Motor neuron (in vitro differentiated cells): Measurements from ENCODE around the gene ZCCHC7. TPM values are rescaled to one million over a fixed set of nuclear protein-coding genes. Genes with fewer than 3 reads are reported as not detected.
"Not testable (repeated sequence)": the region's sequence is repeated elsewhere in the genome, so short reads cannot be mapped to it uniquely, and the experiment has no call there.

Source experiments
- ATAC-seq, 8 experiments: fragments of 200-7000 bp; cut with Tn5 transposase; replicated peaks in 6 of 8; 2 replicates each; pipeline ENCODE4 v1.8.0; 2021; ENCODE audit warnings: mild to moderate bottlenecking in 8 of 8, moderate library complexity in 8 of 8
- H3K27ac ChIP-seq, 2 donors: fragments of 250-450 bp; sonication (Bioruptor Pico); 2 replicates each; pipeline ENCODE4 v1.9.0; 2021; ENCODE audit warnings: antibody characterized with exemption in 2 of 2, mild to moderate bottlenecking in 2 of 2, moderate library complexity in 1 of 2
- H3K4me1 ChIP-seq, 2 donors: fragments of 250-450 bp; sonication (Bioruptor Pico); replicated peaks in 1 of 2; 2 replicates each; pipeline ENCODE4 v1.6.1; 2021; ENCODE audit warnings: antibody characterized with exemption in 2 of 2, mild to moderate bottlenecking in 2 of 2, moderate library complexity in 1 of 2
- H3K4me3 ChIP-seq, 5 donors: fragments of 250-450 bp; sonication (Bioruptor Pico); 2 replicates each; pipeline ENCODE4 v1.9.0; 2021; ENCODE audit warnings: antibody characterized with exemption in 5 of 5, mild to moderate bottlenecking in 5 of 5, moderate library complexity in 4 of 5
- WGBS, 10 experiments: fragments of 450-650 bp; shearing (Covaris generic); methylation state at CpG; one replicate each; pipeline ENCODE4 v1.0.0; 2022; 5-methylcytosine and 5-hydroxymethylcytosine counted together
- in situ Hi-C, 9 experiments: fragments of 400-800 bp; cut with MboI; loops; one replicate each; pipeline ENCODE4 v1.15.0; 2021; ENCODE audit warnings: low sequenced_read_pairs in 9 of 9, low pct_unique_long_range_greater_than_20kb in 2 of 9; ENCODE audit not compliant: unreplicated experiment in 9 of 9
- total RNA-seq, 8 experiments: library from RNA; unstranded; fragments of 300-600 nt; gene quantifications; 2 replicates each; pipeline versions ENCODE4 v1.2.3 to v1.2.4, GENCODE V29; 2022

Gene ZCCHC7
- total RNA-seq, 8 experiments from 2014 or later: 17.2 to 48.3 (median 25.3) TPM

DNA sequence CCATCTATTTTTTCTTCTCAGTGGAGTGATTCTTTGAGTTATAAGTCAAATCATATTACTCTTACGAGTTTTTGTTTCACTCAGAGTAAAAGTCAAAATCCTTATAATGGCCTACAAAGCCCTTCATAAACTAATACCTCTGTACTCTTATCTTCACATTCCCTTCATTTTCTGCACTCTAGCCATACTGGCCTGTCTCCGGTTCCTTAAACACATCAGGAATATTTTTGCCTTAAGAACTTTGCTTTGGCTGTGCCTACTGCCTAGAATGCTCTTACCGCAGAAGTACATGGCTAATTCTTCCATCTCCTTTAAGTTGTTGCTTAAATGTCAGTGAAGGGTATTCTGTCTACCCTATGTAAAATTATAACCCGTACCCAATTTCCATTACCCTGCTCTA, 169.3 kb downstream of the ZCCHC7 start:
- H3K4me3 ChIP-seq: no peak overlapping the region
- H3K27ac ChIP-seq: no peak overlapping the region
- no peak for ATAC-seq
- WGBS, 10 experiments: 87 to 100% (median 98%) methylated on average over 1 to 4 of the region's 4 CpGs
- in situ Hi-C loops: no loop called here
- H3K4me1 ChIP-seq: peaks cover 15 to 23% of the 10 kb centered on the region in 2 donors

DNA sequence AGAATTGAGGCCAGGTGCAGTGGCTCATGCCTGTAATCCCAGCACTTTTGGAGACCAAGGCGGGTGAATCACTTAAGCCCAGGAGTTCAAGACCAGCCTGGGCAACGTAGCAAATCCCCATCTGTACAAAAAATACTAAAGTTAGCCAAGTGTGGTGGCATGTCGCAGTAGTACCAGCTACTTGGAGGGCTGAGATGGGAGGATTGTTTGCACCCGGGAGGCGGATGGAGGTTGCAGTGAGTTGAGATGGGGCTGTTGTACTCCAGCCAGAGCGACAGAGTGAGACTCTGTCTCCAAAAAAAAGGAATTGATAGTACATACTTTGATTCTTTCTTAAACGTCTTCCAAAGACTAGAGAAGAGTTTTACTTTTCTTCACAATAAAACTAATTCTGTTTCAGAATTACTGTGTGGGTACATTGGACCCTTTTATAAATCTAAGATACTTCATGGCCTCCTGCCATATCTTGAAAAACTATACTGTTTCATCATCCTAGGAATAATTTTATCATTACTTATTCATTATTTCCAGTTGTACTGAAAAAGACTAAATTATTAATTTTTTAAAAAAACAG, 170.1 kb downstream of the ZCCHC7 start:
- peak in 2 of 8 experiments; percentile 8 to 62 for ATAC-seq
- Histone ChIP-seq H3K4me1 (peaks cover 14 to 22% of the 10 kb centered on the region in 2 donors), H3K4me3 (no peak overlapping the region), H3K27ac (no peak overlapping the region)
- in situ Hi-C loops: no loop called here
- 77 to 100% (median 94%) methylated on average over 1 to 7 of the region's 7 CpGs; no CpG with 5 or more reads in 1 of the 10 experiments for WGBS, 10 experiments

DNA sequence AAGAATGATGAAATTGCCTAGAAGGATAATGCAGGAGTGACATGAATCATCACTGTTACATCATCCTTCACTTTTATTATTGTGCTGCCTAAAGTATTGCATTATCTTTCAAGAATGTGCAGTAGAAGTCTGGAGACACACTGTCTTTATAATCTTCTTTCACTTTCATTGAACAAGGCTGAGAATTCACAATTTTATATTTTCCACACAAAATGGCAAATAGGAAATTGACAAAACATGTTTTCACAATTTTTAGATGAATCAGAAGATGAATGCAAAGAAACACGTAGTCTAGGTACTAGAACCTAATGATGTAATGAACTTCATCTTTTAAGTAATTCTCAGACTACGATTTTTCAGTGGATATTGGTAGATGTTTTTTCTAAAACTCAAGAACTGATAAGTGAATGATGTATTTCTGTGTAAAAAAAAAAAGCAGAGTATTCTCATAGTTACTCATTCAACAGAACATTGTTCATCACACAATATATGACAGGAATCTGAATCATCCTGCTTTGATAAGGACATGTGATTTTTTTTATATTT, 170.6 kb downstream of the ZCCHC7 start:
- Histone ChIP-seq H3K27ac (no peak overlapping the region), H3K4me3 (peak overlapping the region in 1 of 5 donors; percentile 5), H3K4me1 (peaks cover 14 to 22% of the 10 kb centered on the region in 2 donors)
- ATAC-seq: peak in 7 of 8 experiments; percentile 53 to 98 (median 86)
- 39 to 100% (median 81%) methylated on average over 1 to 2 of the region's 2 CpGs for WGBS, 10 experiments
- in situ Hi-C loops: no loop called here

DNA sequence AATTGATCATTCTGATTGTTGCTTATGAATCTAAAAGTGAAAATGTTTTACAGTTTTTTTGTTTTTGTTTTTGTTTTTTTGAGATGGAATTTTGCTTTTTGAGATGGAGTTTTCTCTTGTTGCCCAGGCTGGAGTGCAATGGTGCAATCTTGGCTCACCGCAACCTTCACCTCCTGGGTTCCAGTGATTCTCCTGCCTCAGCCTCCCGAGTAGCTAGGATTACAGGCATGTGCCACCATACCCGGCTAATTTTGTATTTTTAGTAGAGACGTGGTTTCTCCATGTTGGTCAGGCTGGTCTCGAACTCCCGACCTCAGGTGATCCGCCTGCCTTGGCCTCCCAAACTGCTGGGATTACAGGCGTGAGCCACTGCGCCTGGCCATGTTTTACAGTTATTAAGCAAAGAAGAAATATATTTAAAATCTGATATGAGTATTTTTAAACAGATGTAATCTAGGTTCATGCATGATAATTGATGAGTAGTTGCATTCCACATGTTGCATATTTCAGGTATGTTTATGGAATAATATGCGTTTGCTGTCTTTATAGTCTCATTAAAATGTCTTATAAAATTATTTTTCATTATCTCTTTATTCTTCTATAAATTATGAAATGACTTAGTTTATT, 171.4 kb downstream of the ZCCHC7 start:
- not testable (repeated sequence) for H3K4me3 ChIP-seq

DNA sequence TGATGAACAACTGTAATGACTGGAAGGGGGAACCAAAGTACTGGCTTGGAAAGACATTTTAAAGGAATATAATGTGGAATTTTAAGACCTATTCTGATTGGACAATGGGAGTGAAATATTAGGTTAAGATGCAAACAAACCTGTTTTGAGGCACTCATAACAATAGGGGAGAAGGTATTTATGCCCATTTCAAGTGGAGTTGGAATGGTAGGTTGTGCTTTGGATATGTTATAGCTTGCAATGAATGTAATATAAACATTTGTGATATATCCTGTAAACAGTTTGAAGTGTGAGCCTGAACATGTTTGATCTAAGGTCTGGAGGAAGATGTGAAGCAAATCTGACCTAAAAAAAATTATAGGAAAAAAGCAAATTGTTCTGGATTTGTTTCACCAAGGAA, 172.5 kb downstream of the ZCCHC7 start:
- Histone ChIP-seq H3K27ac (no peak overlapping the region), H3K4me1 (peaks cover 14 to 22% of the 10 kb centered on the region in 2 donors), H3K4me3 (no peak overlapping the region)
- in situ Hi-C loops: no loop called here
- ATAC-seq: no peak

More for the DNA sequence above, 171.4 kb downstream of the ZCCHC7 start:
- in situ Hi-C loops, H3K27ac ChIP-seq, ATAC-seq: not testable (repeated sequence)
- peaks cover 14 to 22% of the 10 kb centered on the region in 2 donors for H3K4me1 ChIP-seq
- 93 to 100% (median 96%) methylated on average over 1 to 10 of the region's 10 CpGs; no CpG with 5 or more reads in 1 of the 10 experiments for WGBS, 10 experiments

DNA sequence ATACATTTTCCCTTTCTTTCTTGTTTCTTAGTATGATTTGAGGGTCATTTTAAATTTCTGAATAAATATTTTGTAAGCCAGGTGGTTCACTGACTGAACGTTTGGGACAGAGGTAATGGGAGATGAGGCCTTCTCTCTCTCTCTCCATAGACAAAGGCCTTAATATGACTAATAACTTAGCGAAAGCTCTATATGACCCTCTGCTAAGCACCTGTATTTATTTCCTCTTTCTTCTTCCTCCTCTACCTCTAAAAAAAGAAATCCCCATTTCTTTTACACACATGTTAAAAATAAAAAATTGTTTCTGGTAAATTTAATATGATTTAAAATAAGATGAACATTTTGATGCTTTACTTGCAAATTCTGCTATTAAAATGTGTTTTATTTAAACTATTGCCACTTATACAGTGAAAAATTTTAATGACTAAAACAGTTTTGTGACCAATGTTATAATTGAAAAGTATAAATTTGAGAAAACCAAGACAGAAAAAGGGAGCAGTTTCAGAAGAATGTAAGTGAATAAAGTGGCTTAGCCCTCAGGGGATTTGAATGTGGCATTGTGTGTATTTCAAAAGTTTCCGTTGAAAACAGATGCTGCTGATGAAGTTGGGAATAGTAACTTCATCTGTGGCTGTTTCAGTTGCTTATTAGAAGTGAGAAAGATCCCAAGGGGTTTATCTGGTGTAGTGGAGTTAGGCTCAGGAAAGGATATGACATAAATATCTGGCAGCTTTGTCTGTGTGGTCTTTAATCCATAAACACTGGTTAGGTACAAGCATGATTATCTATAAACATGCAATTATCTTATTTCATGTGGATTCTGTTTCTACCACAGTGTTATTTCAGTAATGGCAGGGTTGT, 173.5 kb downstream of the ZCCHC7 start:
- 20 to 100% (median 49%) methylated on average over 1 to 3 of the region's 3 CpGs for WGBS, 10 experiments
- ATAC-seq: peak in 2 of 8 experiments; percentile 36 to 46
- Histone ChIP-seq H3K4me3 (no peak overlapping the region), H3K4me1 (peaks cover 14 to 22% of the 10 kb centered on the region in 2 donors), H3K27ac (no peak overlapping the region)
- in situ Hi-C loops: no loop called here

DNA sequence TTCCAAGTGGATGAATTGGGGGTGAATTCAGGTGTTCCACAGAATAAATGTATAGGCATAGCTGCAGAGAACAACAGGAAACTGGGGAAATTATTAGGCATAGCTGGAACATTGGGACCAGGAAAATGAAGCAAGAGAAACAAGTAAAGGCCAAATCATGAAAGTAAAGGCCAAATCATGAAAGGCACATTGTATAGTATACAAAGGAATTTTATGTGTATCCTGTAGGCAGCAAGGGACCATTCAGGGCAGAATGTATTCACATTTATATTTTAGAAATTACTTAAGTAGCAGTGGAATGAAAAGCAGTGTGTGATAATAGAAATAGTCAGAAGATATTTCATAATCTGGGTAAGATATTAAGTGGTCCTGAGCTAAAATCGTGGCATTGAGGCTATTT, 174.8 kb downstream of the ZCCHC7 start:
- 33 to 100% (median 87%) methylated on average over 1 of the region's 1 CpG; no CpG with 5 or more reads in 2 of the 10 experiments for WGBS, 10 experiments

DNA sequence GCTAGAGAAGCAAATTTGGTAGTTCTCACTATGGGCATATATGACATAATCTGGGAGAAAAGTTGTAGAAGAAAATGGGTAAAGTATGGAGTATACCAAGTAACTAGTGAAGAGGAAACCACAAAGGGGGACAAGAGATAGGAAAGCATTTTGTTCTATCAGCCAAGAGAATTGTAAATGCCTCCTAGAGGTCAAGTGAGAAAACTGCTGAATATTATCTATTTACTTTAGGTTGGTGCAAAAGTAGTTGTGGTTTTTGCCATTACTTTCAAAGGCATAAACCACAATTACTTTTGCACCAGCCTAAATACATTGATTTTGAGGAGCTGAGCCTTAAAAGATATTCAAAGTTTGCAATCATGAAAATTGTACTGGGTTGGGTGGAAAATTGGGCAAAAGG, 175.4 kb downstream of the ZCCHC7 start:
- no peak for ATAC-seq
- H3K4me3 ChIP-seq: no peak overlapping the region
- in situ Hi-C loops: no loop called here
- peaks cover 19 to 23% of the 10 kb centered on the region in 2 donors for H3K4me1 ChIP-seq
- no peak overlapping the region for H3K27ac ChIP-seq

More for the DNA sequence above, 174.8 kb downstream of the ZCCHC7 start:
- H3K27ac ChIP-seq: no peak overlapping the region
- in situ Hi-C loops: no loop called here
- no peak for ATAC-seq
- H3K4me1 ChIP-seq: peaks cover 17 to 22% of the 10 kb centered on the region in 2 donors
- H3K4me3 ChIP-seq: no peak overlapping the region

DNA sequence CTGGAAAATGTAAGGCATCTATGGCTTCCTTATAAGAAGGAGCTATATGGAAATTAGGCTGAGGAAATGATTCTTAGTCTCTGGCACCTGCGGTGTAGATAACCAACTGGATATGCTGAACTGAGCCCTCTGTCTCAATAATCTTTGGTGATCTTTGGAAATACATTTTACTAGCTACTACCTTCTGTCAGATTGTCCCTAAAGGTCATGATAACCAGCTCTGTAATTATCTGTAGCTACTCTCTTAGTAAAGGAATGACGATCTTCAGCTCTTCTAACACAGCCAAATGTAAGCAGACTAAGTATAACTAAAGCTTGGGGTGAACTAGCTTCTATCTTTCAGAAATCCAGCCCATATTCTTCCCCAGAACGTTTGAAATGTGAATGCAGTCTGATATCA, 177.2 kb downstream of the ZCCHC7 start:
- Histone ChIP-seq H3K4me1 (peaks cover 9 to 21% of the 10 kb centered on the region in 2 donors), H3K27ac (no peak overlapping the region), H3K4me3 (no peak overlapping the region)
- in situ Hi-C loops: no loop called here
- WGBS, 10 experiments: 65 to 92% (median 83%) methylated on average over 2 to 3 of the region's 3 CpGs; no CpG with 5 or more reads in 1 of the 10 experiments
- ATAC-seq: no peak

DNA sequence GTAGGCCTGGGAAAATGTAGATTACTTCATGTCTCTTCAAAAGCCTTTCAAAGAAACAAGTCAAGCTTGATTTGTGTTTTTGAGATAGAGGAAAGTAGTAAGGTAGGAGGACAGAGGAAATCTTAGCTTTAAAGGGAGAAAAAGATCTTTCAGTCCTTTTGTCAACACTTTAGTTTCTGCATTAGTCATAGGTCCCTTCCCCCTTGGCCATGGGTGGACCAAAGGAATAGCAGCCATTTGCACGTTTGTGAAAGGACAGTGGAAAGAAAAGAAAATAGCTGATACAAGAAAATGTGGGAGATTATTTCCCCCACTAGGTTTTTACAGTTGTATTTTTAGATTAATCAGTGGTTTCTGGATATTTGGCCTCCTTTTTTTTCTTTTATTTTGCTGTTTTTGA, 180.2 kb downstream of the ZCCHC7 start:
- Histone ChIP-seq H3K4me3 (no peak overlapping the region), H3K4me1 (peaks cover 0 to 11% of the 10 kb centered on the region in 2 donors), H3K27ac (no peak overlapping the region)
- peak in 2 of 8 experiments; percentile 64 to 66 for ATAC-seq
- 0 to 43% (median 13%) methylated on average over 1 of the region's 1 CpG; no CpG with 5 or more reads in 3 of the 10 experiments for WGBS, 10 experiments
- in situ Hi-C loops: loop anchor here in 2 of 9 experiments (25.0 kb wide), 1 partner anchor 88 kb away; no protein-coding TSS in a partner anchor

DNA sequence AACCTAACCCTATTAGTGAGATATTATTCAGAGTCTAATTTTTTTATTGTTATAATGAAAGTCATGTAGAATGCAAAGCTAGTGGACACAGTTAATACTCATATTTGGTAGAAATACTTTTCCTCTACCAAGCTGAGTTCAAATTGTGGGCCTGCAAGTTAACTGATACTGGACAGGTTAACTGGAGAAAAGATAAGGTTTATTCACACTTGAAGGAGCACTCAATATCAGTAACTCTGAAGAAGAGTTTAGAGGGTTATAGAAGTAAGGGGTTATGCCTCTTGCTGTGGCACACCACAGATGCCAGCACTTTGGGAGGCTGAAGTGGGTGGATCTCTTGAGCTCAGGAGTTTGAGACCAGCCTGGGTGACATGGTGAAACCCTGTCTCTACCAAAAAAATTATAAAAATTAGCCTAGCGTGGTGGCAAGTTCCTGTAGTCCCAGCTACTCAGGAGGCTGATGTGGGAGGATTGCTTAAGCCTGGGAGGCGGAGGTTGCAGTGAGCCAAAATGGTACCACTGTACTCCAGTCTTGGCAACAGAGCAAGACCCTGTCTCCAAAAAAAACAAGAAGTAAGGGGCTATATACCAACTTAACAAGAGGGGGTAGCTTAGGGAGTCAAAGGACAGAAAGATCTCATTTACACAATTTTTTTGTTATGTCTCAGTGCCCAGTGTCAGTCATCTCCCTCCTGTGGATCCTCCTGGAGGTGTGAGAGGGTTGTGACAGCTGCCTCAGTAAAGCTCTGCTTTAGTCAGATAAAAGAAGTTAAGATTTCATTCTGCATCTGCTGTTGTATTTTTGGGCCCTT, 180.9 kb downstream of the ZCCHC7 start:
- in situ Hi-C loops: loop anchor here in 2 of 9 experiments (25.0 kb wide), 1 partner anchor 89 kb away; no protein-coding TSS in a partner anchor
- no peak for ATAC-seq
- WGBS, 10 experiments: 67 to 100% (median 100%) methylated on average over 1 to 2 of the region's 2 CpGs; no CpG with 5 or more reads in 4 of the 10 experiments
- Histone ChIP-seq H3K4me1 (peaks cover 0 to 11% of the 10 kb centered on the region in 2 donors), H3K4me3 (no peak overlapping the region), H3K27ac (no peak overlapping the region)

DNA sequence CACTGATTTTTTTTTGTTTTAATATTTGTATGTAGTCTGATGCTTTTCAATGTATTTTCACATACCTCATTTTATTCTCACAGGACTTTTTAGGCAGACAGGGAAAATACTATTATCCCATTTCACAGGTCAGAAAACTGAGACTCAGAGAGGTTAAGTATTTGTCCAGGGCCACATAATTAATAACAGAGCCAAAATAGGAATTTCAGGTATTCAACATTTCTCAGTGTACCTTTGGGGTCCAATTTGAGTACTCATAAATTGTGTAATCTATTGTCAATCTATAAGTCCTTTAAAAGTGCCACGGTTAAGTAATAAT, 181.4 kb downstream of the ZCCHC7 start:
- H3K4me3 ChIP-seq: no peak overlapping the region
- H3K4me1 ChIP-seq: peaks cover 0 to 11% of the 10 kb centered on the region in 2 donors
- no peak overlapping the region for H3K27ac ChIP-seq
- ATAC-seq: no peak
- in situ Hi-C loops: loop anchor here in 2 of 9 experiments (25.0 kb wide), 1 partner anchor 90 kb away; no protein-coding TSS in a partner anchor
- 17 to 100% (median 77%) methylated on average over 1 of the region's 1 CpG; no CpG with 5 or more reads in 2 of the 10 experiments for WGBS, 10 experiments
